Urothelium cell line (cell line): ENCODE measurements around the gene CSTB.
A peak's percentile ranks its signal among the peaks of the same experiment; 100 is the strongest.

Experiments used
- DNase-seq: peaks from one replicate; pipeline ENCODE4 v3.0.0; 2011; ENCODE audit warnings: low spot score, mixed read lengths
- FAIRE-seq: peaks from 2 replicates; lab custom pipeline; 2011; peaks lifted over from hg19 to GRCh38; lab: Jason Lieb, UNC

The CSTB gene

DNA sequence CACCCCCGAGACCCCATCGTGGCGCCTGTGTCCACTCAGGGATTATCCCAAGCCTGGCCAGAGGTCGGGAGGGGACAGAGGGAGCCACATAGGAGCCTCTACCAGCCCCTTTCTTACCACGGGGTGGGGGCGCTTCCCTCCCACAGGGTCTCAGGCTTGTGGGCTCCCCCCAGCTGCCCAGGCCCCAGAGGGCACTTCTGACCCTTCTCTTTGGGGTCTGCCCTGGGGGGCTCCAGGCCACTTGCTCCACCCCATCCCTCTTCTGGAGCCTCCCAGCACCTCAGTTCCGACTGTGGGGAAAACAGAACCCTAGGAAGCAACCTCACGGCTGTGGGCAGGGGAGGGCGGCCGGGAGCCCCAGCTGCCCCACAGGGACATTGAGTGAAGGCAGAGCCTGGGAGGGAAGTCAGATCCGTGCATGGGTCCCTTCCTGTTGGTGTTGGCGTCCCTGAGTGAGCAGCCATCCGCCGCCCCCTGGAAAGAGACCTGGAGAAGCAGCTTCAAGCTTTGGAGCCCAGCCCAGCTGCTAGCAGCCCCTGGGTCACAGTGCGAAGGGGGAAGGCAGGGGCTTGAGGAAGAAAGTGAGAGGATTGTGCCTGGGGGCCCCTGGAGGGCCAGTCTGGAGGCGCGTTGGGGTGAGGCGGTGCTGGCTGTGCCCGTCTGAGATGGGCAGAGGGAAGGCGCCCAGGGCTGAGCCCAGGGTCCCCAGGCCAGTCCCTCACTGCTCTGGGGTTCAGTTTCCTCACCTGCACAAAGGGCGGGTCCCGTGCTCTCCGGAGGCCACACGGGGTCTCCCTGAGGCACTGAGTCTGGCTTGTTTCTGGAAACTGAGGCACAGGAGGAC is 35.4 kb upstream of the CSTB start:
- FAIRE-seq (no peak), DNase-seq (no peak)

DNA sequence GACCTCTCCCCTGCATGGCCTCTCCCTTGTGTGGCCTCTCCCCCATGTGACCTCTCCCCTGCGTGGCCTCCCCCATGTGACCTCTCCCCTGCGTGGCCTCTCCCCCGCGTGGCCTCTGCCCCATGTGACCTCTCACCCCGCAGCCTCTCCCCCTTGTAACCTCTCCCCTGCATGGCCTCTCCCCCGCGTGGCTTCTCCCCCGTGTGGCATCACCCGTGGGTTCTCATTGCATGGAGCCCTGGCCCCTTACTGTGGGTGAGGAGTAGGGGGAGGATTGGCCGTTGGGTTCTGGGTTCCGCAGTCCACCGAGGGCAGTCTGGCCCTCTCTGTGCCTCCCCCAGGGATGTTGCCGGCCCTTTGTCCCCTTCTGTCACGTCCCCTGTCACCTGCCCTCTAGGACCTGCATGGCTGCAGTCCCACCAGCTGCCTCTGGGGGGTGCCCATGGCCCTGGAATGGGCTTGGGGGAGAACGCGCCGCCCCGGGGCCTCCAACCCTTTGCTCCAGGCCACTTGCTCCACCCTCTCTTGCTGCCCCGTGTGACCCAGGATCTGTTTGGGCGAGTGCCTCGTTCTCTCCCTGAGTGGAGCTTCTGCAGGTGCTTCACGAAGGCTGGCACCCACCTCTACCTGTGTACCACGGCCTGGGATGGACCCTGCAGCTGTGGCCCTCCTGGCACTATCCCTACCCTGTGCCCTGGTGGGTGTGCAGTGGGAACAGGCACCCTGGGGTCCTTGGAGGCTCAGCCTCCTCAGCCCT is 34.6 kb upstream of the CSTB start:
- DNase-seq, result peak; percentile 80
- FAIRE-seq, result no peak

GRCh38 chr21:43809853-43810504 is 33.9 kb upstream of the CSTB start:
- DNase-seq (no peak), FAIRE-seq (no peak)

- no peak for FAIRE-seq
- DNase-seq, result no peak
Measured at GRCh38 chr21:43809346-43809799, 33.3 kb upstream of the CSTB start.

GRCh38 chr21:43808832-43809251 is 32.7 kb upstream of the CSTB start:
- FAIRE-seq (no peak), DNase-seq (no peak)

DNA sequence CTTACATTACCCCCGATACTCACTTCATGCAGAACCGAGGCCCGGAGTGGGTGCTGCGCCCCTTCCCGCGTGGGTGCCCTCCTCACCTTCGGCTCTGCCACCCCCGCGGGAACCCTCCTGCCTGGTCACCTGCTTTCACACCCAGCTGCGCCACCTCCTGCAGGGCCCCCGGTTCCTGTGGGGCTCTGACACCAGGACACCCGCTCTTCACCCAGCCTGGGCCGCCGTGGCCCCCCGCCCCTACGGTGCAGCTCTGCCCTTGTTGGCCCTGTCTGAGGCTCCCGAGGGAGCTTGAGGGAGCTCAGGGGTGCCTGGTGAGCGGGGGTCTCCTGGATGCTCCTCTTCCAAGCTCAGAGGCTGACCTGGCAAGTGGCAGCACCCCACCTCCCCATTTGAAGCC is 32.3 kb upstream of the CSTB start:
- DNase-seq (no peak), FAIRE-seq (no peak)

DNA sequence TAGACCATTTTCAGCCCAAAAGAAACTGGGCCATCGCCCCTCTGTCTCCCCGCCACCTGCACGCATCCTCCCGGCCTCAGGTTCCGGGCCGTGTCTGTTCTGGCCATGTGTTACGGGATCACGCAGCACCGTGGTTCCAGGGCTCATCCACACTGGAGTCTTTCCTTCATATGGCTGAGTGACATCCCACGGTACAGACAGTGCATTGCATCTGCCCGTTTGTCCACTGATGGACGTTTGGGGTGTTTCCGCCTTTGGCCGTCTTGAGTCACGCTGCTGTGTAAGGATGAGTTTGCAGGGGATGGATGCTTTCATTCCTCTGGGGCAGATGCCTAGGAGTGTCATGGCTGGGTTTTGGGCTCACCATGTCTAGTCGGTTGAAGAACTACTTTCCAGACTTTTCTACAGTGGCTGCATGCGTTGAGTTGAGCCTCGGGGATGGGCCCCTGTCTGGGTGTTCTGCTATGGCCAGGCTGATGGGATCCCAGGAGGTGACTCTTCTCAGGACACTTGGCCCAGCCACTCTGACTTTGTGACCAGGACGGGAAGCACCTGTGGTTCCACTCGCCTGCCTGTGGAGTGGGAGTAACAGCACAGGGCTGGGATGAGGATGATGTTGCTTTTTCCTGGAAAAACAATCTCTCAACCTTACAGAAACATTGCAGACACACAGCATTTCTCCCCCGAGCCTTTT is 30.1 kb upstream of the CSTB start:
- FAIRE-seq (no peak), DNase-seq (no peak)

DNA sequence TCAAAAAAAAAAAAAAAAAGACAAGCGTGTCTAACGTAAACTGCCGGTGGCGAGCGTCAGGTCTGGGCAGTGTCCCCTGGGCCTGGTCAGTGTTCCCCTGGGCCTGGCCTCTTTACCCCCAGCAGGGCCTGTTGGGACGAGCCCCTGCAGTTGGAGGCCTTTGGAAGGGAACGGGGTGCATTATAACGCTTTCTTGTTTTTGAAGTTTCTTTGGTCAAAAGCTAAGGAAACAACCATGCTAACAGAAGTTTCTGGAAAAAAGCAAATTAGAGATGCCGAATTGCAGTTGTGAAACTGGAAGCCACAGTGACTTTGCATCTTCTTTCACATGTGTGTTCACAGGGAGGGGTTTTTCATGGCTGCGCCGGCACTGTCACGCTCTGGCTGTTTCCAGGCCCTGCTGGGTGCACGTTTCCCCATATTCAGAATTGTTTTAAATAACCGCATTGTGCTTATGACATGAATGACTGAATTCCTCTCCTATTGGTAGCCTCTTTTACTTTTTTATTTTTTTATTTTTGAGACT is 29.2 kb upstream of the CSTB start:
- no peak for DNase-seq
- no peak for FAIRE-seq

- DNase-seq (no peak), FAIRE-seq (no peak)
Measured at GRCh38 chr21:43803558-43804300, 27.6 kb upstream of the CSTB start.

GRCh38 chr21:43802713-43803313 is 26.7 kb upstream of the CSTB start:
- no peak for DNase-seq
- FAIRE-seq, result no peak

DNA sequence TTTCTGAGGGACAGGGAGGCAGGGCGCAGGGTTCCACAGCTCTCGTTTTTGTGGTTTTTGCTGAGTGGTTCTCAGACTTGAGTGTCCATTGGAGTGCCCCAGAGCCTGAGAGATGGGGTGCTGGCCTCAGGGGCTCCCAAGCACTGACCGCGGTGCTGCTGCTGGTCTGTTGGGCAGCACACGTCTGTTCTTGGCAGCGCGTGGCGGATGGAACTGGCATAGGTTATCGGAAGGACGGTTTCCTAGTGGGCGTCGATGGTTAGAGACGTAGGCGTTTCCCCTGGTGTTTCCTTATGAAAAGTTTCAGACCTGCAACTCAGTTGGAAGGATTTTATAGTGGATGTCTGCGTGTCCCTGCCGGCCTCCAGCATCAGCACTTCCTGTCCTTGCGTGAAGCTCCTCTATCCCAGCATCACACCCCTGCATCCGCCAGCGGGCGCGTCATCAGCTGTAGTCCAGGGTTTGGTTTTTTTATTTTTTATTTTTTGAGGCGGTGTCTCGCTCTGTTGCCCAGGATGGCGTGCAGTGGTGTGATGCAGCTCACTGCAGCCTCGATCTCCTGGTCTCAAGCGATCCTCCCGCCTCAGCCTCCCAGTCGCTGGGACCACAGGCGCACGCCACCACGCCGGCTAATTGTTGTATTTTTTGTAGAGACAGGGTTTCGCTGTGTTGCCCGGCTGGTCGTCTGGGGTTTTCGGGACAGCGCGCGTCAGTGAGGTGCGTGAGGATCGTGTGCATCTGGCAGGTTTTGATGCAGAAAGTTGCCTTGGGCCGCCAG is 25.1 kb upstream of the CSTB start:
- FAIRE-seq, result no peak
- DNase-seq, result no peak

DNA sequence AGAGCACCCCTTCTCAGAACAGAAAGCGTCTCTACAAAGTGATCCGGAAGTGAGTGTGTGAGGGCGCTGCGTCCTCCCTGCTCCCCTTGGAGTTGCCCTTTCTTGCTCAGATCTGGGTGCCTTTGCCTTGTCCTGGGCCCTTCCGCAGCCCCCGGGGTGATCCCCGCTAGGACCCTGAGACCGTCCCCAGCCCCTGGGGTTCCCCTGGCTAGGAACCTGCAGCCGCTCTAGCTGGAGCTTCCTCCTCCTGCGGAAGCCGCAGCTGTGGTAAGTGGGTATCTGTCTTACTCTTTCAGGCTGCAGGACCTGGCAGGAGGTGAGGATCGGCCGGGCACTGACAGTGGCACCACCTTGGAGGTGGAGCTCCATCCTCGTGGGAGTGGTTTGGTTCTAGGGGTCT is 24.5 kb upstream of the CSTB start:
- DNase-seq (no peak), FAIRE-seq (no peak)

DNA sequence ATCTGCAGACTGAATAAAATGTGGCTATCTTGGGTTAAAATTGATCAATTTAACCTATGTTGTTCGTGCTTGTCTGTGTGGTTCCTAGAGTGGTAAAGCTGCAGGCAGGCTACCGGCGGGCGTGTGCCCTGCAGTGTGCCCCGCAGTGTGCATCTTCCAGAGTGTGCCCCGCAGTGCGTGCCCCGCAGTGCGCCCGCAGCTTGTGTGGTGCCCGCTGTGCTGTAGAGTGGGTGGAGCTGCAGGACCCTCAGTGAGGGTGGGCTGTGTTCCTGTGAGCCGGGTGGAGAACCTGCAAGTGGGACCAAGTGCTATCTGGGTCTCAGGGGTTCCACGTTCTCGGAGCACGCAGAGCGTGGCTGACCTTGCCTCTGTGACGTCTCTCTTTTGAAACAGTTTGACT is 24.0 kb upstream of the CSTB start:
- FAIRE-seq, result no peak
- DNase-seq, result no peak

- DNase-seq (no peak), FAIRE-seq (no peak)
Measured at GRCh38 chr21:43799301-43799840, 23.3 kb upstream of the CSTB start.

- FAIRE-seq (no peak), DNase-seq (no peak)
Measured at GRCh38 chr21:43797925-43798715, 22.0 kb upstream of the CSTB start.

GRCh38 chr21:43797415-43797814 is 21.3 kb upstream of the CSTB start:
- DNase-seq (no peak), FAIRE-seq (no peak)

- no peak for FAIRE-seq
- no peak for DNase-seq
Measured at GRCh38 chr21:43794857-43795256, 18.7 kb upstream of the CSTB start.

GRCh38 chr21:43794311-43794710 is 18.2 kb upstream of the CSTB start:
- no peak for FAIRE-seq
- no peak for DNase-seq
